ENCODE measurements around the gene ARID3A.

ARID3A gene

GRCh38 chr19:1007399-1008251, 81.8 kb downstream of the ARID3A start:
- no peak for DNase-seq

DNA sequence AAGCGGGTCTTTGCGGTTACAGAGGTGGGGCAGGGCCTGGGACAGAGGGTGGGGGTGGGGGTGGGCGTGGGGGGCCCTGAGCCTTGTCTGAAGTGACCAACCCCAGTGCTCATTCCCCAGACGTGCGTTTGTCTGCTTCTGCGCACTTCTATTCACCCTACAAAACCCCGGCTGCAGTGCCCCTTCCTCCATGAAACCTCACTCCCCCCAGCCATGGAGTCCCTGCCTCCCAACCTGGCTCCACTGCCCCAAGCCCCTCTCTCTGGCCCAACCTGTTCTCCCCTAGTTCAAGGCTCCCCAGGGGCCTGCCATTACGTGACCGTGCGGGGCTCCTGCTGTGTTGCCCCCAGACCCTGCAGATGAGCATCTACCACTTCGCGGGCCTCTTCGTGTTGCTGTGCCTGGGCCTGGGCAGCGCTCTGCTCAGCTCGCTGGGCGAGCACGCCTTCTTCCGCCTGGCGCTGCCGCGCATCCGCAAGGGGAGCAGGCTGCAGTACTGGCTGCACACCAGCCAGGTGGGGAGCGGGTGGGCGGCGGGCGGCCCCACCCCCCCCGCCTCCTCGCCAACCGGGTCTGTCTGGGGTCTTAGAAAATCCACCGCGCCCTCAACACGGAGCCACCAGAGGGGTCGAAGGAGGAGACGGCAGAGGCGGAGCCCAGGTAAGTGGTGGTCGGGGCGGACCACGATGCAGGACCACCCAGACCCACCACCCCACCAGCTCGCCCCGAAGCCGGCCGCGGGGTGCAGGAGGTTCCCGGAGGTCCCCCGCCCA, 82.6 kb downstream of the ARID3A start:
- no peak for DNase-seq

DNA sequence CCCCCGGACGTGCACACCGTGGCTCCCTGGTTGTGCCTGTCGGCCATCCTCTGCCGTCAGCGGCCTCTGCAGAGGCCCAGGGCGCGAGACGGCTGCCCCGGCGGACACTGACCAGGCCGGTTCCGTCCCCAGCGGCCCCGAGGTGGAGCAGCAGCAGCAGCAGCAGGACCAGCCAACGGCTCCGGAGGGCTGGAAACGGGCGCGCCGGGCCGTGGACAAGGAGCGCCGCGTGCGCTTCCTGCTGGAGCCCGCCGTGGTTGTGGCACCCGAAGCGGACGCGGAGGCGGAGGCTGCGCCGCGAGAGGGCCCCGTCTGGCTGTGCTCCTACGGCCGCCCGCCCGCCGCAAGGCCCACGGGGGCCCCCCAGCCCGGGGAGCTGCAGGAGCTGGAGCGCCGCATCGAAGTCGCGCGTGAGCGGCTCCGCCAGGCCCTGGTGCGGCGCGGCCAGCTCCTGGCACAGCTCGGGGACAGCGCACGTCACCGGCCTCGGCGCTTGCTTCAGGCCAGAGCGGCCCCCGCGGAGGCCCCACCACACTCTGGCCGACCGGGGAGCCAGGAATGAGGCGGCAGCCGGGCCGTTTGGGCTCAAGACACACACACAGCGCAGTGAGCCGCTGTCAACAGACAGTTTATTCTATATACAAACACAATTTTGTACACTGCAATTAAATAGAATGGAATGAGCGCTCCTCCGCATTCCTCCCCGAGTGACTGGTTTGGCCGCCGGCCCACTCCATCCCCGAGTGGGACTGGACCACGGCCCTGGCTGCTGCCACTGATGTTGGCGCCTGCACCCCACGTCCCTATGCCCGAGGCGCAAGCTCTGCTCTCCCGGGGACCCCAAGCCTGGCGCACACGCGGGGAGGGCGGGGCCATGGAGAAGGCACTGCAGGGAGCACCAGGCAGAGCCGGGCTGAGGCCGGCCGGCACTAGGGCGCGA, 83.5 kb downstream of the ARID3A start:
- DNase-seq, result no peak

DNA sequence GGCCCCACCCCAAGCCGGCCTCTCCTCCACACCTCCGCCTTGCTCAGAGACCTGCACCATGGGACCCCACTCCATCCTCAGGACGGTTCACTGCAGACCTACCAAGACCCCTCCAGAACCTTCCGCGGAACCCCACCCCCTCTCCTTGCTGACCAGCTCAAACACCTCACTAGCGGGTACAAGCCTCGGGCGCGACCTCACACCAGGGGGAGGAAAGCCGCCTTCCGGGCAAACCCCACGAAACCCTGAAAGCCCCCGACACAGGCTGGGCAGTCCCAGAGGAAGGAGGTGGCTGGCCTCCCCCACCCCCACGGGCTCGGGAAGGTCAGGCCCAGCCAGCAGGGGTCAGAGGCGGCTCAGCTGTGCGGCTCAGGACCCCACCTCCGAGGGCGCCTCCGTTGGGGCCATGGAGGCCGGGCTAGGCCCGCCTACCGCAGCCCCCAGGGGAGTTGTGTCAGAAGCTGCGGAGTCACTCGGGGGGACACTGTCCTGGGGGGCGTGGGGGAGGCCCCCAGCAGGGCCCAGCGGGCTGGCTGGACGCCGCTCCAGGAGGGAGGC, 84.2 kb downstream of the ARID3A start:
- no peak for DNase-seq

DNA sequence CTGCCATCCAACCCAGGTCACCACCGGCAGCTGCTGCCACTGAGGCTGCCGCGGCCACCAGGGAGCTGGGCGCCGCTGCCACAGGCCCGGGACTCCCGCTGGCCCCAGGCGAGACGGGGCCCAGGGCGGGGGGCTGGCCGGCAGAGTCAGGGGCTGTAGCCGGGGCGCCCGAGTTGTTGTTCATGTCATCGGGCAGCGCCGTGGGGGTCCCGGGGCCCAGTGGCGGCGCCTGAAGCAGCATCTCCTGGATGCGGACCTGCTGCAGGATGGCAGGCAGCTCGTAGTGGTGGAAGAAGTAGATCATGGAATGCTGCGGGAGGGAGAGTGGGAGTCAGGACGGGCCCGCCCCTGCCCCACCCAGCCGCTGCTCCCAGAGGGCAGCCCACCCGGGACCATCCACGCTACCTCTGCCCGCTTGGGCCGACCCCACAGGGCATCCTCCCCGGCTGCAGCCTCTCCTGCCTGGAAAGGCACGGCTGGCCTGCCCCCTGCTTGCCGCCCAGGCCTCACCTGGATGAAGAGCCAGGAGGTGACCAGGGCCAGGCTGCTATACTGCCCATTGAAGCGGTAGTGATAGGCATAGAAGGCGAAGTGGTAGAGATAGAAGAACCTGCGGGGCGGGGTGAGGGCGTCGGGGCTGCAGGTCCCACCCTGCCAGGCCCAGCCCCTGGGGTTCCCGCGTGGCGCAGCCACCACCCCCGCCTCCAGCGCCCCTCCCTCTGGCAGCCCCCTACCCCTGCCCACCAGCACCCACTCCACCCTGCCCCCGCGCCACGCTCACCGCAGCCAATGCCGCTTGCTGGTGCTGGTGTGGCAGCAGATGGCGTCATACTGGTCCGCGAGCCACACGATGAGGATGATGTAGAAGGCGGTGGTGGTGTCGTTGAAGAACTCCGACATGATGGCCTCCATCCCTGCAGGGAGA, 85.0 kb downstream of the ARID3A start:
- DNase-seq, result no peak

- DNase-seq, result no peak
These were observed 86.0 kb downstream of the ARID3A start for GRCh38 chr19:1011831-1012333.

DNA sequence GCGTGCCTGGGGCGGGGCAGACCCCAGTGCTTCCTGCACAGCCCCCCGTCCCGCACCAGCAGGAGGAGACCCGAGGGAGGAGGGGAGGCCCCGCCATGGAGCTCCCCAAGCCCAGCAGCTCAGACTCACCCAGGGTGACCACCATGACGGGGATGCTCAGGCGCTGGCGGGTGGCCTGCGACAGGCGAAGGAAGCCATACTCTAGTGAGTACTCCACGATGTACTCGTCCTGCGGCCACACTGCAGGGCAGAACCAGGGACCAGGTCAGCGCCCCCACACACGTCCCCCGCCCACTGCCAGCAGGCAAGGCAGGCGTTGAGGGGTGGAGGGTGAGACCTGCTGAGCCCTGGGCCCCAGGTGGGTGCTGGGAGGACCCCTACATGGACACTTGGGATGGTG, 86.5 kb downstream of the ARID3A start:
- DNase-seq, result no peak

DNA sequence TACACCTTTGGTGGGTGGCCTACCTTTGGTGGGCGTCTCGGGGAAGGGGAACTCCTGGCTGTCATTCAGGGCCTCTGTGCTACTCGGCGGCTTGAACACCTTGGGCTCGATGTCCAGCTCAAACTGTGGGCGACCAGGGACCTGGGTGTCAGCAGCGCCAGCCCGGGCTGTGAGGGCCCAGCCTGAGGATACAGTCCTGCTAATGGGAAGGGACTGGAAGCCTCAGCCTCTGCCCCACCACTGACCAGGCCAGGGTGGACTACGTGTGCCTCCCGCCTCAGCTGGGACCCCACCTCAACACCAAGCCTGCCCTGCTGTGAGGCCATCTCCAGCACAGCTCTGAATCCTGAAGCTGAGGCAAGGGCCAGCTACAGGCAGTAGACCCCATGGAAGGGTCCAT, 87.4 kb downstream of the ARID3A start:
- no peak for DNase-seq

DNA sequence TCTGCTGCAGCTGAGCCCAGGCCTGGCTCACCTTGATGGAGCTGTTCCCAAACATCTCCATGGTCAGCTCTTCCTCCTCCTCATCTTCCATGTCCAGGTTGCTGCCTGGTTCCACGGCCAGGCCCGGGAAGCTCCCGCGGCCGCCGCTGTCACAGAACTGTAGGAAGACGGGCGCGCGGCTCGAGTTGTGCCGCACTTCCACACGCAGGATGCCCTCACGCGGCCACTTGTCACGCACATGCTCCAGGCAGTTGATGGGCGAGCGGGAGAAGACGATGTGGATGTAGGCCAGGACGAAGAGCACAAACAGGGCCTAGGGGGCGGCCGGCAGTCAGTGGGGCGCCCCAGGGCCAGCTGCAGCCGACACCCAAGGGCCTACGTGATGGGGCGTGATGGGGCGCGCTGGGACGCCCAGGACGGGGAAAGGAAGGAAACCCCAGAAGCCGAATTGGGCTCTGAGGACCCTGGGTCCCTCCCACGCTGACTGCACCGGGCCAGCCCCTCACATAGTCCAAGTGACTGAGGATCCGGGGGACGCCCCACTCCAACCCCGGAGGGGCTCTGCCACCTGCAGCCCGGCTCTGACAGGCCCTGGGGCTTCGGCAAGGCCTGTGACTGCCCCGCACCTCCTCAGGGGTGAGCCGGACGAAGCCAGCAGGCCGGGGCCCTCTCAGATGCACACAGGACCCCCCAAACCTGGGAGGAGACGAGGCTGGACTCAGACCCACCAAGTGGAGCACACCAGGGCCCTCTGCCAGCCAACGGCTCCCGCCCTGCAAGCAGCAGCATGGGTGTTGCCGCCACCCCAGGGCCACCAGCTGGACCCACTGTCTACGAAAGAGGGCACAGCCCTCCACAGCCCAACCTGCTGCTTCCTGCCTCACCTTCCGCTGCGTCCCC, 88.6 kb downstream of the ARID3A start:
- DNase-seq, result no peak

DNA sequence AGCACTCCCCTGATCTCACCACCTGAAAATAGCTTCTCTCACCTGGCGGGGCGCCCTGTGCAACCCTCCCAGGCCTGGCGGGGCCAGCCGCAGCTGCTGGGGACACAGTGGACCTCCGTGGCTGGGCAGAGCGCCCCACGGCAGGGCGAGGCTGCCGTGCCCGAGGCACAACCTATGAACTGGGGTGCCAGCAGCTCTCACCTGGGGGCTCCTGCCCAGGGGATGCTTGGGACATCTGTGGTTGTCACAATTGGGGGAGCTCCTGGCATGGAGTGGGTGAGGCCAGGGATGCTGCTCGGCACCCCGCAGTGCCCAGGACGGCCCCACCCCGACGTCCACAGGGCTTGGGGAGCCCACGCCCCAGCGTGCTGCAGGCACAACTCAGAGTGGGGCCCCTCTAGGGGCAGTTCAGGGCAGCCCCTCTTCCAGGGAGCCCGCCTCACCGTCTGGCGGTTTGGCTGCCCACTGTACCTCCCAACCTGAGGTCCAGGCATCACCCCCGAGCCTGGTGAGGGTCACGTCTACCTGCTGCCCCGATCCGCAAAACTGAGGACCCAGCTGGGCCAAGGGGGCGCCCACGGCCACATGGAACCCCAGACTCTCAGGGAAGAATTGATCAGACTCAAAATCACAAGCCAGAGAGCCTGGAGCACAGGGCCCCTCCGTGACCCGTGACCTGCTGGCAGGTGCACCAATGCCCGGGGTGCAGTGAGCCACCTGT, 89.4 kb downstream of the ARID3A start:
- no peak for DNase-seq

GRCh38 chr19:1015782-1016646, 90.2 kb downstream of the ARID3A start:
- DNase-seq, result no peak

- no peak for DNase-seq
These were observed 90.8 kb downstream of the ARID3A start for GRCh38 chr19:1016647-1017114.

- no peak for DNase-seq
These were observed 91.5 kb downstream of the ARID3A start for GRCh38 chr19:1017115-1017905.

GRCh38 chr19:1017906-1018305, 92.1 kb downstream of the ARID3A start:
- DNase-seq, result no peak

DNA sequence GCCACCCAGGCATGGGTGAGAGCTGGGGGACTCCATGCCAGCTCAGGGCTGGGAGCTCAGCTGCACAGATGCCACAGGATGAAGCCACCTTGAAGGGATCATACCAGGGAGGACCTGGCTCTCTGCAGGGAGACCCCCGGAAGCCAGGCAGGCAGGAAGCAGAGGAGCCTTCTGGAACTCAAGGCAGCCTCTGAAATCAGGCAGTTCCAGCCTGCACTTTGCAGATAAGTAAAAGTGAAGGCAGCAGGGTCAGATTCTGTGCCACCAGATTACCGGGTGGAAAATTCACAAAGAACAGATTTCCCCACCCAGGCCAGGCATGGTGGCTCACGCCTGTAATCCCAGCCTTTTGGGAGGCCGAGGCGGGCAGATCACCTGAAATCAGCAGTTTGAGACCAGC, 92.6 kb downstream of the ARID3A start:
- DNase-seq, result no peak

DNA sequence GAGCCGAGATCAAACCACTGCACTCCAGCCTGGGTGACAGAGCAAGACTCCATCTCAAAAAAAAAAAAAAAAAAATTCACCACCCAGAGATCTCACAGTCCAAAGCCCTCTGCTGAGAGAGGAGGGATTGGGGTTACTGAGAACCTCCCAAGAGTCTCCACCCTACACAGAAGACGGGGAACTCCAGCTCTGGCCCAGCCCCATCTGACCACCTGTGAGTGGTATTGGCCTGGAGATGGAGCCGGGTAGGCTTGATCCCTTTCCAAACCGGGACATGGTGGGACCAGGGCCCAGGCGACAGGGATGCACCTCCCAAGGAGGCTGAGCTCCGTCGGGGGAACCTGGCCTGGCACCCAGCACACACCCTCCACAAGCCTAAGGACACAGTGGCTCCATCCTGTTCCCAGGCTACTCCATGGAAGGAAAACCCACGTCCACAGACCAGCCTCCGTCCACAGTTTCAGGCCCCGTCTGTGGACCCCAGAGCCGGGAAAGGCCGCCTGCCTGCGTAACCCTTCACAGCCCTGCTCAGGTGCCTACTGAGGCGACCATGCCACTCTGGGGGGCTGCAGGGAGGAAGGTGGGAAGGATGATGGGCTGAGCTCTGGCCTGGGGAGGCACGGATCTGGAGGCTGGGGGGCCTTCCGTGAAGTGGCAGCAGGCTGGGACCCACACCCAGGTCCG, 93.2 kb downstream of the ARID3A start:
- DNase-seq, result no peak

- no peak for DNase-seq
These were observed 93.8 kb downstream of the ARID3A start for GRCh38 chr19:1019616-1019961.
